Activated naive CD8-positive, alpha-beta T cell treated with anti-CD3 and anti-CD28 coated beads, Interleukin-2, amount 10 ng/mL, durations not matched to agents 7 days and 5 days (primary cell): Measurements from ENCODE around the gene ENTHD1. TPM values are rescaled to one million over a fixed set of nuclear protein-coding genes. Genes with fewer than 3 reads are reported as not detected.
"Not testable (repeated sequence)": the region's sequence is repeated elsewhere in the genome, so short reads cannot be mapped to it uniquely, and the experiment has no call there.

Source experiments
- ATAC-seq: fragments of 150-1000 bp; cut with Tn5 transposase; one replicate; pipeline ENCODE4 v1.10.0; 2021; ENCODE audit warnings: low read depth, moderate library complexity
- POLR2A ChIA-PET: fragments of 350-600 bp; sonication (Branson Sonifier 250); formaldehyde crosslinking; loops from one replicate; lab custom pipeline; 2021; ENCODE audit warnings: antibody characterized with exemption; lab: Charles Lee
- DNase-seq: peaks from one replicate; pipeline ENCODE4 v3.0.0; 2021
- H3K27ac Mint-ChIP-seq: one replicate; pipeline ENCODE4 v1.8.0; 2022; ENCODE audit warnings: mild to moderate bottlenecking, mixed read lengths
- H3K27me3 Mint-ChIP-seq: one replicate; pipeline ENCODE4 v1.8.0; 2022; ENCODE audit warnings: mild to moderate bottlenecking, moderate library complexity, mixed read lengths
- H3K36me3 Mint-ChIP-seq: one replicate; pipeline ENCODE4 v1.8.0; 2021; ENCODE audit warnings: mild to moderate bottlenecking, mixed read lengths
- H3K4me1 Mint-ChIP-seq: one replicate; pipeline ENCODE4 v1.8.0; 2021; ENCODE audit warnings: mixed read lengths
- H3K4me3 Mint-ChIP-seq: one replicate; pipeline ENCODE4 v1.8.0; 2022; ENCODE audit warnings: mild to moderate bottlenecking, moderate library complexity, mixed read lengths
- H3K9me3 Mint-ChIP-seq: one replicate; pipeline ENCODE4 v1.8.0; 2021; ENCODE audit warnings: mixed read lengths
- total RNA-seq, 2 experiments: library from RNA; stranded (reverse); gene quantifications; one replicate each; pipeline ENCODE4 v1.2.3, GENCODE V29; 2021

The ENTHD1 gene
- total RNA-seq, 2 experiments from 2014 or later: 0.11 to 0.34 TPM

DNA sequence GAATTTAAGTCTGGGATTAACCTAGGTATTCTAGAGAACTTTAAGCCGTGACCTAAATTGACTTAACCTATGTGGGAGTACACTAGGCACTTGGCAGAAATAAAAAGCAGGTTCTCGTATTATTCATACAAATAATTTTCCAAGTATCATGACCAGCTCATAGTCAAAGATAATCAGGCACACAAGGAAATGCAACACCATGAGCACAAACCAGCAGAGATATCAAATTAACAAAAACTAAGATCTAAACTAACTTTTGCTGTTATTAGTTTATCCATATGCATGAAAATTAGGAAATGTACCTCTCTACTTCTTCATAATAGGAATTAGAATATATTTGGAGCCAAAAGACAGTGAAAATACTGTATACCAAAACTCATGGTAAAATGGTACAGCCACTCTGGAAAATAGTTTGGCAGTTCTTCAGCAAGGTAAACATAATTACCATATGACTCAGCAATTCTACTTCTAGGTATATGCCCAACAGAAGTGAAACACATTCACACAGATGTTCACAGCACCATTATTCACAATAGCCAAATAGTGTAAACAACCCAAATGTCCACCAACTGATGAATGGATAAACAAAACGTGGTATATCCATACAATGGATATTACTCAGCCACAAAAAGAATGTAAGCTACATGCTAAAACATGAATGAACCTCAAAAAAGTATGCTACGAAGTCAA, 154.1 kb downstream of the ENTHD1 start:
- ATAC-seq: no peak
- H3K36me3 Mint-ChIP-seq: peaks cover 5% of the 10 kb centered on the region
- POLR2A ChIA-PET: interaction anchor here (0.6 kb wide), 1 partner anchor 118 kb away, joined by 8 read pairs; no protein-coding TSS in a partner anchor
- no peak overlapping the region for H3K4me3 Mint-ChIP-seq
- no peak overlapping the region for H3K27ac Mint-ChIP-seq
- no peak for DNase-seq
- peaks cover 35% of the 10 kb centered on the region for H3K27me3 Mint-ChIP-seq
- peaks cover 4% of the 10 kb centered on the region for H3K4me1 Mint-ChIP-seq
- H3K9me3 Mint-ChIP-seq: peaks cover 7% of the 10 kb centered on the region

DNA sequence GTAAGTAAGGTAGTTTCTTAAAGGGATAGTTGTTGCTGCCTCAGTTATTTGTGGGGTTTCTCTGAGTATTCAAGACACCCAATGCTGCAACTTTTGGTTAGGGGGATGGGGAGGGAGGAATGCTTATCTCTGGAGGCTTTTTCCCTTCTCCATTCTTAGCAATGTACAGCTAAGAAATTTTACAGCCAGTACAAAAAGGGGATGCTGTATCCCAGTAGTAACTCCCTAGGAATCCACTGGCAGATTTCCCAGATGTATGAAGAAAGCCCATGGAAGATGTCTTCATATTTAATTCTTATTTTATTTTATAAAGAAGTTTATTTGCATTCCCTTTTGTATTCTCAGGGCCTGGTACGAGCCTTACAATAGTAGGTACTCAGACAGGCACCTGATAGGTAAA, 154.8 kb downstream of the ENTHD1 start:
- ATAC-seq: no peak
- peaks cover 3% of the 10 kb centered on the region for H3K4me1 Mint-ChIP-seq
- no peak overlapping the region for H3K27ac Mint-ChIP-seq
- peaks cover 5% of the 10 kb centered on the region for H3K36me3 Mint-ChIP-seq
- no peak overlapping the region for H3K4me3 Mint-ChIP-seq
- POLR2A ChIA-PET: no interaction called here
- peaks cover 7% of the 10 kb centered on the region for H3K9me3 Mint-ChIP-seq
- H3K27me3 Mint-ChIP-seq: peaks cover 37% of the 10 kb centered on the region
- no peak for DNase-seq

DNA sequence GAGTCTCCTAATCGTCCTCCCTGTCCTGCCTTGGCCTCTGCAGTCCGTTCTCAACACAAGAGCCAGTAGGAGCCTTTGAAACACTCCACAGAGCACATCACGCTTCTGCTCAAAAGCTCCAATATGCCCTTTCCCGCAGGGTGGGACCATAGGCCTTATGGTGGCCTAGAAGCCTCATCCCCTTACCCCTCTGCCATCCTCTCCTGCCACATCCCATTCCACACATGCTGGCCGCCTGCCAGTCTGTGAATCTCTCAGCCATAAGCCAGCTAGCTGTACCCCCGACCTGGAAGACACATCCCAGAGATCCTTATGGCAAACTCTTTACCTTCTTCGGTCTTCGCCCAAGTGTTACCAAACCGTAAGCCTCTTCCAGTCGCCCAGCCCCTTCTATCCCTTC, 157.8 kb downstream of the ENTHD1 start:
- Mint-ChIP-seq H3K9me3 (peaks cover 5% of the 10 kb centered on the region), H3K4me3 (no peak overlapping the region), H3K4me1 (no peaks in the 10 kb centered on the region), H3K27ac (no peak overlapping the region), H3K27me3 (peaks cover 36% of the 10 kb centered on the region), H3K36me3 (peaks cover 2% of the 10 kb centered on the region)
- POLR2A ChIA-PET: no interaction called here
- DNase-seq (no peak), ATAC-seq (no peak)

DNA sequence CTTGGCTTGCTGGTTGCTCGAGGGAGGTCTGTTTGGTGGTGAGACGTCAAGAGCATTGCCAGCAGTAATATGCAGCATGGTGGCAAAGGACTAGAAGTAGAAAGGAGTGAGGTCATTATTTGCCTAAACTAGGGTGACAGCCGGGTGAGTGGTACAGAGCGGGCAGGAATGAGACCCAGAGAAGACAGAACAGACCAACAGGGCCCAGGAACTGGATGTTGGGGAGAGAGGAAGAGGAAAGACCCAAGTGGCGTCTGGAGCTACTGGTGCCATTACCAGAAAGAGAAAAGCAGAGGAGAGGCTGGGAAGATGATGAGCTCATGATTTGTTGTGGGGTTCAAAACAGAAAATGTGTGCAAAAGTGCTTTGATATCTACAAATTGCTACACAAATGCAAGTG, 158.7 kb downstream of the ENTHD1 start:
- ATAC-seq: no peak
- H3K27me3 Mint-ChIP-seq: peaks cover 36% of the 10 kb centered on the region
- H3K4me1 Mint-ChIP-seq: no peaks in the 10 kb centered on the region
- peaks cover 5% of the 10 kb centered on the region for H3K9me3 Mint-ChIP-seq
- H3K27ac Mint-ChIP-seq: no peak overlapping the region
- POLR2A ChIA-PET: no interaction called here
- H3K36me3 Mint-ChIP-seq: peaks cover 2% of the 10 kb centered on the region
- no peak for DNase-seq
- no peak overlapping the region for H3K4me3 Mint-ChIP-seq

DNA sequence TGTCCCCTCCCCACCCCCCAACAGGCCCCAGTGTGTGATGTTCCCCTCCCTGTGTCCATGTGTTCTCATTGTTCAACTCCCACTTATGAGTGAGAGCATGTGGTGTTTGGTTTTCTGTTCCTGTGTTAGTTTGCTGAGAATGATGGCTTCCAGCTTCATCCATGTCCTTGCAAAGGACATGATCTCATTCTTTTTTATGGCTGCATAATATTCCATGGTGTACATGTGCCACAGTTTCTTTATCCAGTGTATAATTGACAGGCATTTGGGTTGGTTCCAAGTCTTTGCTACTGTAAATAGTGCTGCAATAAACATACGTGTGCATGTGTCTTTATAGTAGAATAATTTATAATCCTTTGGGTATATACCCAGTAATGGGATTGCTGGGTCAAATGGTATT, 159.5 kb downstream of the ENTHD1 start:
- POLR2A ChIA-PET, DNase-seq, ATAC-seq, H3K4me3 Mint-ChIP-seq, H3K9me3 Mint-ChIP-seq, H3K36me3 Mint-ChIP-seq, H3K4me1 Mint-ChIP-seq, H3K27ac Mint-ChIP-seq: not testable (repeated sequence)
- peaks cover 36% of the 10 kb centered on the region for H3K27me3 Mint-ChIP-seq

DNA sequence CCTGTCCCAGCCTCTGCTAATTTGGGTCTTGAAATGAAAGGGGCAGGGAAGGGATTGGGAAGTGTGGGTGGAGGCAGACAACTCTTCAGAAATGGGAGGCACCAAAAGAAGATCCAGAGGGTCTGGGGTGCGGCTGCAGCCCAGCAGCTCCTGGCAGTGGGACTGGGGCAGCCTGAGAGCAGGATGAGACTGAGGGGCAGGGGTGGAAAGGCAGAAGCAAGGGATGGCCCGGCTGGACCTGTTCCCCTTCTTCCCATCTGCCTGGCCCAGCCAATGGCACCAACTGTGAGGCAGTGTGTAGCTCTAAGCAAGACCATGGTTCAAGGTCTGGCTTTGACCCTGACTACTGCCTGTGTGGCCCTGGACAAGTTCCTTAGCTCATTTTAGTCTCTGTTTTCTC, 160.4 kb downstream of the ENTHD1 start:
- Mint-ChIP-seq H3K9me3 (no peaks in the 10 kb centered on the region), H3K4me1 (no peaks in the 10 kb centered on the region), H3K27ac (no peak overlapping the region), H3K4me3 (no peak overlapping the region), H3K27me3 (peaks cover 35% of the 10 kb centered on the region), H3K36me3 (no peaks in the 10 kb centered on the region)
- DNase-seq: no peak
- no peak for ATAC-seq
- POLR2A ChIA-PET: no interaction called here

DNA sequence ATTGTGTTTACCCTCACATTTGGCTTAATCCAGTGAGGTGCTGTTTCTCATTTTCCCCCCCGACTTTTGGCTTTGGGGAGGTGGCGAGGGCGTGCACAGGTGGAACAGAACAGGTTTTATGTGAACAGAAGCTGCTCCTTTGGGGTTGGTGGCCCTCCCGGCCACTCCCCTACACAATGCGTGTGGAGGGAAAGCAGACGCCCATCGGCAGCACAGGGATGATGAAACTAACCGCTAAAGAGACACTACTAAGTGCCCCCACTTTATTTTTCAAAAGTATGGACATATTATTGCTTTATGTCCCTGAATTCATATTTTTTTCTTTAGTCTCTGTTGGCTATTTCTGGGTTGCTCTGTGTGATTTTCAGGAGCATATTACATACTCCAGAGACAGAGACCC, 160.9 kb downstream of the ENTHD1 start:
- H3K4me3 Mint-ChIP-seq: no peak overlapping the region
- H3K27me3 Mint-ChIP-seq: peaks cover 32% of the 10 kb centered on the region
- no peaks in the 10 kb centered on the region for H3K36me3 Mint-ChIP-seq
- H3K4me1 Mint-ChIP-seq: no peaks in the 10 kb centered on the region
- no peaks in the 10 kb centered on the region for H3K9me3 Mint-ChIP-seq
- POLR2A ChIA-PET: no interaction called here
- DNase-seq (no peak), ATAC-seq (no peak)
- no peak overlapping the region for H3K27ac Mint-ChIP-seq

DNA sequence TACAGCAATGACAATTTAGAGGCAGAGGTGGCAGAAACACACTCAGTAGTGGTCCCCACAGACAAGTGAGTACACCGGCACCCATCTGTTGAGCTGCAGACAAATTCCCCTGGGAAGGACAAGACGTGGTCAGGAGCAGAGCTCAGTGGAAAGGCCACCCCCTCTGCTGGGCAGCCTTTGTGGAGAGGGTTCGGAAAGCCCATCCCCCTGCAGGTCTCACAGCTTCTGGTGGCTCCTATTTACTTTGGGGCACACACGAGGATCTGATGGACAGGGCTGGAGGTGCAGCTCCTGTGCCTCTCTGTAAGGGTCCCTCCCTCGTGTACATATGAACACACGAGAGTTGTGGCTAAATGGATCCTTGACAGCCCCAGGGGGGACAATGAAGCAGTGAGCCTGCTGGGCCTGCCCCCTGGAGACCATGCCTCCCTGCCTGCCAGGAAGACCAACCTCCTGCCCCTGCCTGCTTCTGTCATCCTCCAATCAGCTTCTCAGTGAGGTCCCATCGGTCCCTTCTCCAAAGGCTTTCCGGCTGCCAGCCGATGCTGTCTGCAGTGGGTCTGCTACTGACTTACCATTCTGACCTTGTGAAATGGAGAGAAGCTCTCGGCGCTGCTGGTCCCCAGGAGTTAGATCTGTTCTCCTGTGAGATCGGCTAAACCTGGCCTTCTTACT, 161.5 kb downstream of the ENTHD1 start:
- POLR2A ChIA-PET: no interaction called here
- DNase-seq (no peak), ATAC-seq (no peak)
- no peaks in the 10 kb centered on the region for H3K36me3 Mint-ChIP-seq
- H3K27me3 Mint-ChIP-seq: peaks cover 28% of the 10 kb centered on the region
- peaks cover 2% of the 10 kb centered on the region for H3K4me1 Mint-ChIP-seq
- H3K9me3 Mint-ChIP-seq: no peaks in the 10 kb centered on the region
- H3K4me3 Mint-ChIP-seq: no peak overlapping the region
- no peak overlapping the region for H3K27ac Mint-ChIP-seq

DNA sequence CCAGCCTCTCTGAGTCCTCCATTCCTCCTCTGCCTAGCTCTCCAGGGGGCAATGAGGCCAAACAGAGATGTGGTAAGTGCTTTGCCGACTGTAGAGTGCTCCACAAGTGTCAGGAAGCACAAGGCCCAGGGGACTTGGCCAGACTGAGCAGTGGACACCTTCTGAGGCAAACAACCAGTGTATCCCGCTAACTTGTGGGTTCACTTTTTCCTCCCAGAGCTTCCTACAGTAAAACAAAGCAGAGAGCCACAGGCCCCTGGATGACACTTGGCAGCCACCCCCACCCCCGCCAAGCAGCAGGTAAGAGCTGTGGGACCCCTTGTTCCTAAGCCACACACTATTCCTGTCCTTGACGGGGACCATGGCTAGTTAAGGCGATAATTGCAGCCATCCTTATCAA, 162.1 kb downstream of the ENTHD1 start:
- no peak for DNase-seq
- H3K4me1 Mint-ChIP-seq: peaks cover 2% of the 10 kb centered on the region
- no peak for ATAC-seq
- H3K27me3 Mint-ChIP-seq: peaks cover 26% of the 10 kb centered on the region
- no peaks in the 10 kb centered on the region for H3K36me3 Mint-ChIP-seq
- H3K4me3 Mint-ChIP-seq: no peak overlapping the region
- POLR2A ChIA-PET: no interaction called here
- no peak overlapping the region for H3K27ac Mint-ChIP-seq
- H3K9me3 Mint-ChIP-seq: no peaks in the 10 kb centered on the region

DNA sequence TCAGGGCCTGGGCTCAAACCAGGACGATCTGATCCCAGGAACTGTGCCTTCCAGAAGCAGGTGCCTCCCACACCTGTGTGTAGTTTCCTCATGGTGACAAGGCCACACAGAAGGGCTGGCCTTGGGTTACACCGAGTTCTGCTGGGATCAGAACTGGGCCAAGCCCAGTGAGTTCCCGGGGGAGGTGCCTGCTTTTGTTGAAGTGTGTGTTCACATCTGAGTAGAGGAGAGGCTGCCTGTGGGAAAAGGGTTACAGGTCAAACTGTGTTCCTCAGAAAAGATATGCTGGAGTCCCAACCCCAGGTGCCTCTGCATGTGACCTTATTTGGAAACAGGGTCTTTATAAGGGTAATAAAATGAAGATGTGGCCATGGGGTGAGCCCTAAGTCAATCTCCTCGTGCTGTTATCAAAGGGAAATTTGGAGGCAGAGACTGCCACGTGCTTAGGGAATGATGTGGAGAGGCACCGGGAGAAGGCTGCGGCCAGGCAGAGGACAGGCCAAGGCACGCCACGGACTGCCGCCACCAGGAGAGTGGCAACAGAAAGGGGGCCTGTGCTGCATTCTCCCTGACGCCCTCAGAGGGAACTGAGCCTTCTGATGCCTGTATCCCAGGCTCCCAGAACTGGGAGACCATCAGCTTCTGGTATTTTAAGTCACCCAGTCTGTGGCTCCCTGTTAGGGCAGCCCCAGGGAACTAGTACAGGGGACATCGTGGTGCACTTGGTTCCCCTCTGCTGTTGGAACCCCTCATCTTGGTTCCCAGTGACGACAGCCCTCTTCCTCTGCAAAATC, 164.2 kb downstream of the ENTHD1 start:
- POLR2A ChIA-PET: no interaction called here
- H3K27me3 Mint-ChIP-seq: peaks cover 16% of the 10 kb centered on the region
- peak; percentile 22 for DNase-seq

DNA sequence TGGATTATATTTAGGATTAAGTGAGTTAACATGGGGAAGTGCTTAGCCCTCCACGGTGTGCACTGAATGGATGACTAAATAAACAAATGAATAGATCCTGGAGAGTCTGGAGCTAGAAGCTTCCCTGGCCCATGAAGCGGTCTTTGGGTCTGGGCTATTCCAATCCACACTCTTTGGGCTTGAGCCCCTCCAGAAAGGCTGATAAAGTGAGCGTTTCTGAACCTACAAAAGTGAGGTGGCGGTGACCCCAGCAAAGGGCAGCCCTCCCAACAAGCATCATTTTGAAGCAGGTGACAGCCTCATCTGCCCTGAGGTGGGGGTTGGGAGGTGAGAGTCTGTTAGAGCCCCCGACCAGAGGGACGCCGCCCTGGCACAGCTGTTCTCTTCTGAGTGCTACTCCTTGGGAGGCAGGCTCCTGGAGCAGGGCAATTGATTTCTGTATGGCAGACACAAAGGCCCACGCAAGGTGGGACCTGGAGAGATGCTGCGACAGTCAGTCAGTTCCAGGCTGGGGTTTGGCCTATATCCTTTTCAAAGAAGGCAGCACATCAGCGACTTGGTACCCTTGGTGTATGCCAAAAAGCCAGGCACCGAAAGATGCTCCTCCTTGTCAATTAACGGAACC, 165.2 kb downstream of the ENTHD1 start:
- no peak for ATAC-seq
- H3K27me3 Mint-ChIP-seq: peaks cover 12% of the 10 kb centered on the region
- peaks cover 2% of the 10 kb centered on the region for H3K4me1 Mint-ChIP-seq
- H3K27ac Mint-ChIP-seq: no peak overlapping the region
- H3K9me3 Mint-ChIP-seq: no peaks in the 10 kb centered on the region
- H3K4me3 Mint-ChIP-seq: no peak overlapping the region
- no peaks in the 10 kb centered on the region for H3K36me3 Mint-ChIP-seq
- POLR2A ChIA-PET: no interaction called here
- DNase-seq: no peak

More for the DNA sequence above, 164.2 kb downstream of the ENTHD1 start:
- no peak for ATAC-seq
- peaks cover 2% of the 10 kb centered on the region for H3K4me1 Mint-ChIP-seq
- H3K36me3 Mint-ChIP-seq: no peaks in the 10 kb centered on the region
- H3K9me3 Mint-ChIP-seq: no peaks in the 10 kb centered on the region
- H3K4me3 Mint-ChIP-seq: no peak overlapping the region
- H3K27ac Mint-ChIP-seq: no peak overlapping the region

DNA sequence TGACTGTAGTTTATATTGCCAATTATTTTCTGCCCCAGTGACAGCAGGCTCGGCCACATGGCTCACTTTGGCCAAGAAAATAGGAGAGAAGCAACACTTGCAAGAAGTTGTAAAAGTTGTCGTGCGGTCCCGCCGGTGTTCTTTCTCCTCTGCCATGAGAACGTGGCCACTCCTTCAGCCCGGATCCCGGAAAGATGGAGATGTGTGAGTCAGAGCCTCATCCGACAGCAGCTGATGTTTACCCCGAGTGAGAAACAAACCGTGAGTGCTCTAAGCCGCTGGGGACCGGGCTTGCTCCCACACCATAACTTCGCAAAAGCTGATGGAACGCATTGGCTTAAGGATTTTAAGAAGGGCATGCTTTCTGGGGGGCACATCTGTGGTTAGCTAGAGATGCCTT, 166.0 kb downstream of the ENTHD1 start:
- POLR2A ChIA-PET: no interaction called here
- Mint-ChIP-seq H3K9me3 (no peaks in the 10 kb centered on the region), H3K27ac (no peak overlapping the region), H3K36me3 (peaks cover 1% of the 10 kb centered on the region), H3K4me3 (no peak overlapping the region), H3K27me3 (peaks cover 12% of the 10 kb centered on the region), H3K4me1 (peaks cover 2% of the 10 kb centered on the region)
- ATAC-seq (no peak), DNase-seq (no peak)

DNA sequence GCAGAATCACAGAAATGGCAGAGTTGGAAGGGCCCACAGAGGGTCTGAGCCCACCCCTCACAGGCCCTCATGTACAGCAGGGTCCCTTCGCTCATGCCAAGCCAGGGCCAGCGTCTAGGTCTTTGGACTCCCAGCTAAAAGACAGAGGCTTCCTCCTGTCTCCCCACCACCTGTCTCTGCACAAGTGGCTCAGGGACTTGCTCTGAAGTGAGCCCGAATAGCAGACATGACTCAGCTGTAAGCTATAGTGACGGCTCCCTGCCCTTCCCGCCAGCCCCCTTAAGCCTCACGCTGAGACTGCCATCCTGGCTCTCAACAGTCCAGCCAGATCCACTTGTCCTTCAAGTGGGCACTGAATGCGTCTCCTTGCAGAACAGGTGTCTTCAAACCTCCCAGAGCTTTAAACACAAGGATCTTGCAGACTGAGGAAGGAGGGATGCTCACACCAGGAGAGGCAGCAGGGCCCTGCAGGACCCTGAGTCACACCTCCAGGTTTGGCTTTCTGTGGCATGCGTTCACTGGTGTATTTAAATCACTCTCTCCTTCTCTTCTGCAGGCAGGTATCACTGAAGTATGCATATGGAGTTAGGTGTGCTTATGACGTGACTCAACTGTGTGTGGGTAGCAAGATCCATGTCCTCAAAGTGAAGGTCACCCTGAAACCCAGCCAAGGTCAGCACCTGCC, 168.1 kb downstream of the ENTHD1 start:
- peaks cover 11% of the 10 kb centered on the region for H3K27me3 Mint-ChIP-seq
- H3K36me3 Mint-ChIP-seq: peaks cover 1% of the 10 kb centered on the region
- no peak overlapping the region for H3K4me3 Mint-ChIP-seq
- POLR2A ChIA-PET: no interaction called here
- ATAC-seq (no peak), DNase-seq (no peak)
- peaks cover 4% of the 10 kb centered on the region for H3K9me3 Mint-ChIP-seq
- peaks cover 7% of the 10 kb centered on the region for H3K4me1 Mint-ChIP-seq
- no peak overlapping the region for H3K27ac Mint-ChIP-seq
